Calu3 (cell line): ENCODE data around the gene ANKS6. TPM values are rescaled to one million over a fixed set of nuclear protein-coding genes. Genes with fewer than 3 reads are reported as not detected.
A peak's percentile ranks its signal among the peaks of the same experiment; 100 is the strongest.

Source experiments
- BruUV-seq: library from RNA; stranded (reverse); fragments of 400-500 nt; replicated peaks from 2 replicates; lab custom pipeline; 2021; lab: Mats Ljungman, UMichigan
- CTCF ChIA-PET: fragments of 300-600 bp; sonication (Branson Sonifier 250); formaldehyde crosslinking; loops from one replicate; lab custom pipeline; 2022; ENCODE audit warnings: antibody characterized with exemption; lab: Charles Lee
- DNase-seq: peaks from one replicate; pipeline ENCODE4 v3.0.0; 2022
- H3K27ac Mint-ChIP-seq: one replicate; pipeline ENCODE4 v1.8.0; 2022; ENCODE audit warnings: mixed read lengths; ENCODE audit not compliant: unreplicated experiment
- H3K27me3 Mint-ChIP-seq: one replicate; pipeline ENCODE4 v1.8.0; 2022; ENCODE audit warnings: mixed read lengths; ENCODE audit not compliant: unreplicated experiment
- H3K36me3 Mint-ChIP-seq: one replicate; pipeline ENCODE4 v1.8.0; 2022; ENCODE audit warnings: mild to moderate bottlenecking, moderate library complexity, mixed read lengths; ENCODE audit not compliant: insufficient read depth, unreplicated experiment
- H3K4me1 Mint-ChIP-seq: one replicate; pipeline ENCODE4 v1.8.0; 2022; ENCODE audit warnings: mild to moderate bottlenecking, low read depth, mixed read lengths; ENCODE audit not compliant: unreplicated experiment
- H3K4me3 Mint-ChIP-seq: one replicate; pipeline ENCODE4 v1.8.0; 2022; ENCODE audit warnings: mild to moderate bottlenecking, low read depth, moderate library complexity, mixed read lengths; ENCODE audit not compliant: unreplicated experiment
- H3K9me3 Mint-ChIP-seq: one replicate; pipeline ENCODE4 v1.8.0; 2022; ENCODE audit warnings: low read depth, mixed read lengths; ENCODE audit not compliant: unreplicated experiment
- intact Hi-C: fragments of 100-400 bp; cut with micrococcal nuclease; formaldehyde crosslinking; loops from one replicate; pipeline ENCODE4 v1.10.0; 2022; ENCODE audit not compliant: unreplicated experiment
- total RNA-seq: library from RNA; stranded (reverse); gene quantifications from 2 replicates; pipeline ENCODE4 v1.2.3, GENCODE V29; 2022
- TF ChIP-seq, protein P1 (sequence below): fragments of 200-600 bp; IDR thresholded peaks from one replicate; pipeline ENCODE4 v1.8.0; 2022; ENCODE audit warnings: antibody characterized with exemption; ENCODE audit not compliant: unreplicated experiment

Gene ANKS6
- total RNA-seq, 1 experiment from 2014 or later, result 31.5 TPM

DNA sequence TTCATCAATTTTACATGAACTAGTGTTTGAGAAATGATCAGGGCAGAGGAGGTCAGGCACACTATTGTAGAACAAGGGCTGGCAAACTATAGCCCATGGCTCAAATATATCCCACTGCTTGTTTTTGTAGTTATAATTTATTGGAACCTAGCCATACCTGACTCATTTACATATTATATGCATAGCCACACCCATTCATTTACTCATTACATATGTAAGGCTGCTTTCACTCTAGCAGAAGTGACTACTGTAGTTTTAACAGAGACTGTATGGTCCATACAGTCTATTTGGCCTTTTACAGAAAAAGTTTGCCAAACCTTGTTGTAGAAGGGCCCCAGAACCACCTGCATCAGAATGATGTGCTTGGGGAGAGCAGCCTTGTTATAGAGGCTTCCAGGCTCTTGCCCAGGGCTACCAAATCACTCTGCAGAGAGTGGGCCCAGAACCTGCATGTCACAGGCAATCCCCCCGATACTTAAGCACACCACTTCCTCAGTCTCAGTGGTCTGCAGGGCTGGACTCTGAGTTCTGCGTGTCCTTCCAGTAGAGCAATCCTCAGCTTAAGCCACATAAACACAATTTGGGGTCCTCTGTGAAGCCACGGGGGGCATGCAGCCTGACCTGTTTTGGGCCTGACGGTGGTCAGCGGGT, 6.7 kb downstream of the ANKS6 start:
- Mint-ChIP-seq H3K27me3 (no peaks in the 10 kb centered on the region), H3K4me1 (peaks cover 35% of the 10 kb centered on the region), H3K9me3 (no peaks in the 10 kb centered on the region), H3K27ac (no peak overlapping the region), H3K4me3 (no peak overlapping the region), H3K36me3 (peaks cover 11% of the 10 kb centered on the region)
- no TSS peak for BruUV-seq
- TF ChIP-seq, protein P1, sequence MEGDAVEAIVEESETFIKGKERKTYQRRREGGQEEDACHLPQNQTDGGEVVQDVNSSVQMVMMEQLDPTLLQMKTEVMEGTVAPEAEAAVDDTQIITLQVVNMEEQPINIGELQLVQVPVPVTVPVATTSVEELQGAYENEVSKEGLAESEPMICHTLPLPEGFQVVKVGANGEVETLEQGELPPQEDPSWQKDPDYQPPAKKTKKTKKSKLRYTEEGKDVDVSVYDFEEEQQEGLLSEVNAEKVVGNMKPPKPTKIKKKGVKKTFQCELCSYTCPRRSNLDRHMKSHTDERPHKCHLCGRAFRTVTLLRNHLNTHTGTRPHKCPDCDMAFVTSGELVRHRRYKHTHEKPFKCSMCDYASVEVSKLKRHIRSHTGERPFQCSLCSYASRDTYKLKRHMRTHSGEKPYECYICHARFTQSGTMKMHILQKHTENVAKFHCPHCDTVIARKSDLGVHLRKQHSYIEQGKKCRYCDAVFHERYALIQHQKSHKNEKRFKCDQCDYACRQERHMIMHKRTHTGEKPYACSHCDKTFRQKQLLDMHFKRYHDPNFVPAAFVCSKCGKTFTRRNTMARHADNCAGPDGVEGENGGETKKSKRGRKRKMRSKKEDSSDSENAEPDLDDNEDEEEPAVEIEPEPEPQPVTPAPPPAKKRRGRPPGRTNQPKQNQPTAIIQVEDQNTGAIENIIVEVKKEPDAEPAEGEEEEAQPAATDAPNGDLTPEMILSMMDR, result no peak
- DNase-seq, result no peak
- CTCF ChIA-PET, result interaction anchor here (0.7 kb wide), 1 partner anchor 241 kb away, joined by 3 read pairs; no protein-coding TSS in a partner anchor
- intact Hi-C loops, result no loop called here

DNA sequence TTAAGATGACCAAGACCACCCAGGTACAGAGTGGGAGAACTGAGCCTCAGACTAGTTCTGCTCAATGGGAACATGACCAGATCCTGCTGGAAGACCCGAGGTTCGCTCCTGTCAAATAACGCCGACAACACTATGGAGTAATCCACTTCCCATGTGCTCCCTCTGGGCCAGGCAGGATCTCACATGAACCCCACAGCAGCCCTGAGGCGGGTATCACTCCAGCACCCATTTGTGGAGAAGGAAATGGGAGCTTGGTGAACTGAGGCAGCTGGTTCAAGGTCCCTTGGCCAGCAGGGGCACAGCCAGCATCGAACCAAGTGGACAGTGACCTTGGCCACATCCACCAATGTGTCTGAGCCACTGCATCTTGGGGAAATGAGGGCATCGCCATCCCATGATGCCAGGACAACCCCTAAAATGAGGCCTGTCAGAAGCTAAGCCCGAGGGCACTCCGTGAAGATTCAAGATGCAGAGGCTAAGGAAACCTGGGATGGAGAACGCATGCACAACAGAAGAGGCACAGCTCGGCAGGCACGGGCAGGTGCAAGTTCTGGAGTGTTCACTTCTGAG, 8.5 kb downstream of the ANKS6 start:
- no peak for DNase-seq
- H3K4me1 Mint-ChIP-seq, result peaks cover 35% of the 10 kb centered on the region
- TF ChIP-seq, protein P1, result no peak
- H3K27ac Mint-ChIP-seq, result no peak overlapping the region
- no TSS peak for BruUV-seq
- H3K36me3 Mint-ChIP-seq, result peaks cover 14% of the 10 kb centered on the region
- CTCF ChIA-PET, result no interaction called here
- no peaks in the 10 kb centered on the region for H3K27me3 Mint-ChIP-seq
- H3K9me3 Mint-ChIP-seq, result no peaks in the 10 kb centered on the region
- intact Hi-C loops, result no loop called here
- no peak overlapping the region for H3K4me3 Mint-ChIP-seq

DNA sequence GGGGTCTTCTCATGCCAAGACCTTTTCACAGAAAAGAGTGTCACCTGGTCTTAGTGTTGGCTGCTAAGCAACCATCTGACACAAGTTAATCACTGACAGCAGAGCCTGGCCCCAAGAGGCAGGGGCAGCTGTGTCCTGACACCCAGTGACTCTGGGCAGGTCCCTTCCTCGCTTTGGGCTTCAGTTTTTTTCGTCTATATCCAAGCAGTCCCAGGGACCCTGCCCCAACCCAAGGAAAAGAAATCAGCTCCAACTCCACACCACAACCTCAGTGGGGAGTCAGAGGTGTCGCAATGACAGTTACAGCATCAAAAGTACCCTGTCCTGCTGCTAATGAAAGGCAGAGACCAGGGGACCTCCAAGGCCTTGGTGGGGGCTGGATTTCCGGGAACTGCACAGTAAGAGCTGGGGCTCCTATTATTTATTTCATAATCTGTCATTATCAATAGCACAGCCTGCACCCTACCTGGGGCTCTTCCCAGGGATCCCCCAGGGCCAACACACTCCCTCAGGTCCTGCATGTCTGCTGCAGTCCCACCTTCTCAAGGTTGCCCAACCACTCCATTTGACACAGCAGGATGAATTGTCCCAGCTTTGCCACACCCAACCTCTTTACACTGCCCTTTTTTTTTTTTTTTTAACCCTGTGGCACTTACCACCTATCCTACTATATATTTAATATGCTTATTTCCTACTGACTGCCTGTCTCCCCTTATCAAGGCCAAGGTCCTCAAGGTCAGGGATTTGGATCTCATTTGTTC, 9.4 kb downstream of the ANKS6 start:
- Mint-ChIP-seq H3K4me3 (no peak overlapping the region), H3K27ac (peak overlapping the region; percentile 48), H3K9me3 (no peaks in the 10 kb centered on the region), H3K4me1 (peaks cover 37% of the 10 kb centered on the region), H3K36me3 (peaks cover 23% of the 10 kb centered on the region), H3K27me3 (no peaks in the 10 kb centered on the region)
- TF ChIP-seq, protein P1, result no peak
- intact Hi-C loops, result no loop called here
- CTCF ChIA-PET, result no interaction called here
- BruUV-seq, result no TSS peak
- DNase-seq, result no peak

DNA sequence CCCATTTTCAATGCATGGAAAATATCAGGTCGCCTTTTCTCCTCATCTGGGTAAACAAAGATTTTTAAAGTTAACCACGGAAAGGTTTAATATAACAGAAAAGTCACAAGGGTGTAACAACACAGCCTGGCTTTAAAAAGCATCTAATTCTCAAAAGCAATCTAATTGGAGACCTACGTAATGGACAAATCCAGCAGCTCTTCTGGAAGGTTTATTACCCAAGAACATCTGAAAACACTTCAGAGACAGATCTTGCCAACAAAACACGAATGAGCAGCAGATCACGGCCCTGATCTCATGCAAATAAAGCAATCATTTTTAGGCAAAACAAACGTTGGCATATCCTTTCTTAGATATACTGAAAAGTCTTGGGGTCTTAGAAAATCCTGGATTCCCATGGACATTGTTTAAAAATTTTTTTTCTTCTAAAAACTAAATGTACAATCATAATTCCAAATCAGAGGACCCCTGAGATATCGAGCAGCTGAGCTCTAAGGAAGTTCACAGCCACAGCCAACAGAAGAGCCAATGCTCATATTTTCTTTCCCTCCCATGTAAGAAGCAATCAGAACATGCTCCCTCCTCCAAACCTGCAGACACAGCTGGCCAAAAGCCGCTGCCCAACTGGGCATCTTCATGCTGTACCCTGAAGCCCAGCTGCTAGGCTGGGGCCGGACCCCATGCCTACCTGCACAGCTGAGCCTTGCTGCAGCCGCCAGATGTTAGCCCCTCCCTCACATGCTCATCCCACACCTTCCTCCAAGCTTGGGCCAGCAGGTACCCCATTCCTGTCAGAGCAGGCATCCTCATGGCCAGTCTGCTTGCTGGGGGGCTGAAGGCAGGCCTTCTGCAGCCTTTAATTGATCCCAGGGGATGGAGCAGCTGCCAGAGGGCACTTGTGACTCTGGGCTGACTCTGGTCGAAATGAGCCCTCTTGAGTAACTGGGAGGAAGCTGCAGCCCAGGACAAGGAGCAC, 11.2 kb downstream of the ANKS6 start:
- intact Hi-C loops, result no loop called here
- CTCF ChIA-PET, result no interaction called here
- Mint-ChIP-seq H3K36me3 (peaks cover 26% of the 10 kb centered on the region), H3K4me3 (no peak overlapping the region), H3K9me3 (no peaks in the 10 kb centered on the region), H3K27me3 (no peaks in the 10 kb centered on the region), H3K27ac (no peak overlapping the region), H3K4me1 (peaks cover 33% of the 10 kb centered on the region)
- no peak for DNase-seq
- TF ChIP-seq, protein P1, result no peak
- BruUV-seq, result no TSS peak
